Tibial artery (tissue), 4 donors: Measurements from ENCODE around the gene KAT7.
"Not testable (repeated sequence)": the region's sequence is repeated elsewhere in the genome, so short reads cannot be mapped to it uniquely, and the experiment has no call there.

ENCODE experiments used
- DNase-seq, 2 donors: peaks; one replicate each; pipeline ENCODE4 v3.0.0-alpha.2; 2019
- H3K27ac ChIP-seq, 2 donors: fragments of 200-600 bp; sonication (generic) in 1 of 2; 1 replicate in 1 of 2; 2 replicates in 1 of 2; pipeline ENCODE4 v1.5.1; 2018 to 2019; ENCODE audit warnings: mild to moderate bottlenecking in 1 of 2
- H3K27me3 ChIP-seq, 2 donors: fragments of 200-600 bp; sonication (generic) in 1 of 2; one replicate each; pipeline versions ENCODE4 v1.5.1 to v1.6.0; 2016 to 2019
- H3K36me3 ChIP-seq, 3 donors: fragments of 200-600 bp; sonication (generic) in 2 of 3; one replicate each; pipeline ENCODE4 v1.5.1; 2016 to 2019; ENCODE audit warnings: mild to moderate bottlenecking in 2 of 3
- H3K4me1 ChIP-seq, 4 donors: fragments of 200-600 bp; sonication (generic) in 2 of 4; 1 replicate in 3 of 4; 2 replicates in 1 of 4; pipeline ENCODE4 v1.5.1; 2016 to 2019
- H3K4me3 ChIP-seq, 2 donors: fragments of 200-600 bp; sonication (generic) in 1 of 2; 1 replicate in 1 of 2; 2 replicates in 1 of 2; pipeline ENCODE4 v1.5.1; 2018 to 2019; ENCODE audit warnings: mild to moderate bottlenecking in 2 of 2
- H3K9me3 ChIP-seq, 3 donors: fragments of 200-600 bp; sonication (generic) in 1 of 3; one replicate each; pipeline ENCODE4 v1.5.1; 2016 to 2019
- CTCF ChIP-seq, 2 experiments: fragments of 200-600 bp in 1 of 2; fragments of 450-650 bp in 1 of 2; IDR thresholded peaks; one replicate each; pipeline ENCODE4 v1.5.1; 2017 to 2019; ENCODE audit warnings: antibody characterized with exemption in 2 of 2, mild to moderate bottlenecking in 1 of 2, moderate library complexity in 1 of 2
- intact Hi-C: fragments of 100-400 bp; cut with DNase I; formaldehyde crosslinking; loops from one replicate; pipeline ENCODE4 v1.15.0; 2023; ENCODE audit warnings: low total_unique reads

The KAT7 gene

GRCh38 chr17:49757151-49757777 is 31.2 kb upstream of the KAT7 start:
- peak overlapping the region in 1 of 2 donors; percentile 23 for H3K27ac ChIP-seq
- DNase-seq, result no peak
- peaks cover 0 to 21% (median 3%) of the 10 kb centered on the region in 4 donors for H3K4me1 ChIP-seq
- H3K36me3 ChIP-seq, result no peaks in the 10 kb centered on the region
- no peak overlapping the region for H3K4me3 ChIP-seq
- no peaks in the 10 kb centered on the region for H3K27me3 ChIP-seq
- no peaks in the 10 kb centered on the region for H3K9me3 ChIP-seq
- intact Hi-C loops, result no loop called here
- TF ChIP-seq CTCF (IDR thresholded peaks at IDR 0.05), result no peak

- H3K9me3 ChIP-seq, H3K27me3 ChIP-seq, DNase-seq, H3K36me3 ChIP-seq, H3K27ac ChIP-seq, H3K4me3 ChIP-seq, intact Hi-C loops: not testable (repeated sequence)
- peaks cover 0 to 28% (median 11%) of the 10 kb centered on the region in 4 donors for H3K4me1 ChIP-seq
These were observed 29.9 kb upstream of the KAT7 start for GRCh38 chr17:49758464-49759010.

- no peaks in the 10 kb centered on the region for H3K9me3 ChIP-seq
- H3K4me3 ChIP-seq, result no peak overlapping the region
- H3K4me1 ChIP-seq, result peaks cover 0 to 28% (median 11%) of the 10 kb centered on the region in 4 donors
- H3K27ac ChIP-seq, result no peak overlapping the region
- intact Hi-C loops, result no loop called here
- H3K36me3 ChIP-seq, result no peaks in the 10 kb centered on the region
- no peak for DNase-seq
- no peak for TF ChIP-seq CTCF (IDR thresholded peaks at IDR 0.05)
- H3K27me3 ChIP-seq, result no peaks in the 10 kb centered on the region
These were observed 29.3 kb upstream of the KAT7 start for GRCh38 chr17:49759203-49759602.

- Histone ChIP-seq H3K9me3 (no peaks in the 10 kb centered on the region), H3K4me1 (peaks cover 0 to 36% (median 15%) of the 10 kb centered on the region in 4 donors), H3K27ac (no peak overlapping the region), H3K36me3 (no peaks in the 10 kb centered on the region), H3K4me3 (no peak overlapping the region), H3K27me3 (no peaks in the 10 kb centered on the region)
- DNase-seq, result no peak
- intact Hi-C loops, result no loop called here
- TF ChIP-seq CTCF (IDR thresholded peaks at IDR 0.05), result no peak
These were observed 28.2 kb upstream of the KAT7 start for GRCh38 chr17:49760296-49760695.

GRCh38 chr17:49760932-49761558 is 27.4 kb upstream of the KAT7 start:
- Histone ChIP-seq H3K27me3 (no peaks in the 10 kb centered on the region), H3K27ac (no peak overlapping the region), H3K4me1 (peaks cover 0 to 36% (median 15%) of the 10 kb centered on the region in 4 donors), H3K36me3 (no peaks in the 10 kb centered on the region), H3K9me3 (no peaks in the 10 kb centered on the region), H3K4me3 (no peak overlapping the region)
- no peak for TF ChIP-seq CTCF (IDR thresholded peaks at IDR 0.05)
- DNase-seq, result no peak
- intact Hi-C loops, result no loop called here
